Liver (tissue), 9 donors: Measurements from ENCODE around the gene ZNF652. TPM values are rescaled to one million over a fixed set of nuclear protein-coding genes. Genes with fewer than 3 reads are reported as not detected.

ENCODE experiments used
- DNase-seq: peaks from one replicate; pipeline ENCODE4 v3.0.0-alpha.2; 2017; ENCODE audit warnings: low spot score
- H3K27ac ChIP-seq, 2 donors: one replicate each; pipeline ENCODE4 v1.7.0; 2013; ENCODE audit warnings: inconsistent platforms in 2 of 2, low read length in 2 of 2, control low read depth in 1 of 2, low read depth in 1 of 2, mild to moderate bottlenecking in 1 of 2
- H3K27me3 ChIP-seq, 4 donors: one replicate each; pipeline versions ENCODE4 v1.6.1 to v1.7.0; 2013; ENCODE audit warnings: low read length in 3 of 4, inconsistent platforms in 1 of 4, mild to moderate bottlenecking in 1 of 4, moderate library complexity in 1 of 4; ENCODE audit not compliant: control insufficient read depth in 4 of 4, insufficient read depth in 4 of 4
- H3K36me3 ChIP-seq, 4 donors: one replicate each; pipeline versions ENCODE4 v1.6.1 to v1.7.0; 2013; ENCODE audit warnings: low read length in 3 of 4, mild to moderate bottlenecking in 3 of 4, low read depth in 1 of 4, moderate library complexity in 1 of 4; ENCODE audit not compliant: control insufficient read depth in 4 of 4, insufficient read depth in 3 of 4
- H3K4me1 ChIP-seq, 4 donors: one replicate each; pipeline versions ENCODE4 v1.6.1 to v1.7.0; 2013; ENCODE audit warnings: low read length in 3 of 4, mild to moderate bottlenecking in 3 of 4, moderate library complexity in 1 of 4; ENCODE audit not compliant: control insufficient read depth in 4 of 4, insufficient read depth in 4 of 4
- H3K4me3 ChIP-seq, 3 donors: one replicate each; pipeline versions ENCODE4 v1.6.1 to v1.7.0; 2013; ENCODE audit warnings: low read length in 3 of 3, control low read depth in 1 of 3, low read depth in 1 of 3, mild to moderate bottlenecking in 1 of 3
- H3K9ac ChIP-seq, 2 donors: one replicate each; pipeline ENCODE4 v1.7.0; 2013; ENCODE audit warnings: low read length in 2 of 2, mild to moderate bottlenecking in 2 of 2, moderate library complexity in 2 of 2, control low read depth in 1 of 2, low read depth in 1 of 2
- H3K9me3 ChIP-seq, 4 donors: one replicate each; pipeline versions ENCODE4 v1.6.1 to v1.7.0; 2013; ENCODE audit warnings: low read length in 3 of 4; ENCODE audit not compliant: control insufficient read depth in 4 of 4
- ATF3 ChIP-seq: IDR thresholded peaks from 2 replicates; pipeline ENCODE4 v1.6.1; 2016; ENCODE audit warnings: antibody characterized with exemption
- CTCF ChIP-seq: fragments of 150-350 bp; IDR thresholded peaks from 2 replicates; pipeline ENCODE4 v1.5.1; 2017; ENCODE audit warnings: improper control_type of control experiment, low read depth, low read length; ENCODE audit not compliant: missing input control
- FOXA1 ChIP-seq: IDR thresholded peaks from 2 replicates; pipeline ENCODE4 v1.6.1; 2016; ENCODE audit warnings: antibody characterized with exemption
- FOXA2 ChIP-seq: IDR thresholded peaks from 2 replicates; pipeline ENCODE4 v1.6.1; 2016; ENCODE audit warnings: antibody characterized with exemption
- GABPA ChIP-seq, 2 donors: IDR thresholded peaks in 1 of 2; conservative IDR thresholded peaks in 1 of 2; 2 replicates each; pipeline ENCODE4 v1.6.1; 2016; ENCODE audit warnings: antibody characterized with exemption in 2 of 2, mild to moderate bottlenecking in 1 of 2, moderate library complexity in 1 of 2
- HNF4A ChIP-seq, 2 donors: conservative IDR thresholded peaks; 2 replicates each; pipeline ENCODE4 v1.6.1; 2016; ENCODE audit warnings: antibody characterized with exemption in 2 of 2, mild to moderate bottlenecking in 2 of 2
- HNF4G ChIP-seq: IDR thresholded peaks from 2 replicates; pipeline ENCODE4 v1.6.1; 2016; ENCODE audit warnings: antibody characterized with exemption
- JUND ChIP-seq, 2 donors: IDR thresholded peaks; 2 replicates each; pipeline ENCODE4 v1.6.1; 2016; ENCODE audit warnings: antibody characterized with exemption in 2 of 2
- MAX ChIP-seq: IDR thresholded peaks from 2 replicates; pipeline ENCODE4 v1.6.1; 2016; ENCODE audit warnings: antibody characterized with exemption
- RAD21 ChIP-seq, 2 donors: IDR thresholded peaks; 2 replicates each; pipeline ENCODE4 v1.6.1; 2016; ENCODE audit warnings: antibody characterized with exemption in 2 of 2, mild to moderate bottlenecking in 2 of 2
- REST ChIP-seq: IDR thresholded peaks from 2 replicates; pipeline ENCODE4 v1.6.1; 2016; ENCODE audit warnings: antibody characterized with exemption, mild to moderate bottlenecking
- RXRA ChIP-seq, 2 donors: IDR thresholded peaks; 2 replicates each; pipeline ENCODE4 v1.6.1; 2017 to 2018; ENCODE audit warnings: antibody characterized with exemption in 2 of 2, mild to moderate bottlenecking in 1 of 2
- SP1 ChIP-seq: IDR thresholded peaks from 2 replicates; pipeline ENCODE4 v1.6.1; 2018; ENCODE audit warnings: antibody characterized with exemption, mild to moderate bottlenecking
- TAF1 ChIP-seq: conservative IDR thresholded peaks from 2 replicates; pipeline ENCODE4 v1.6.1; 2016; ENCODE audit warnings: antibody characterized with exemption, mild to moderate bottlenecking
- YY1 ChIP-seq: IDR thresholded peaks from 2 replicates; pipeline ENCODE4 v1.6.1; 2016; ENCODE audit warnings: antibody characterized with exemption, mild to moderate bottlenecking
- ZBTB33 ChIP-seq: IDR thresholded peaks from 2 replicates; pipeline ENCODE4 v1.6.1; 2016; ENCODE audit warnings: antibody characterized with exemption
- WGBS: extraction: QIAGEN DNeasy Blood & Tissue Kit; methylation state at CpG from one replicate; pipeline ENCODE4 v1.1.7; 2013; 5-methylcytosine and 5-hydroxymethylcytosine counted together
- polyA plus RNA-seq, 2 donors: library from polyadenylated mRNA; stranded (reverse) in 1 of 2; unstranded in 1 of 2; fragments of 200-250 nt in 1 of 2; fragments of >200 nt in 1 of 2; fragmentation: Nextera tagmentation in 1 of 2; extraction: Ambion mirVana in 1 of 2; gene quantifications; one replicate each; pipeline versions ENCODE4 v1.2.1 to v1.2.3, GENCODE V29; 2013 to 2015
- total RNA-seq, 2 donors: library from RNA; depleted of rRNA; stranded (reverse); fragments of >200 nt; gene quantifications; one replicate each; pipeline ENCODE4 v1.2.3, GENCODE V29; 2014
- donor health status: healthy.
- donor health status: healthy.
- donor health status: healthy.
- donor health status: healthy.
- donor health status: healthy.

ZNF652 gene
- total and polyA plus RNA-seq, 4 donors, result 5.3 to 23.1 (median 17.5) TPM

- TF ChIP-seq ATF3, result no peak
- TF ChIP-seq SP1, result no peak
- TF ChIP-seq TAF1, result no peak
- no peak for TF ChIP-seq FOXA1
- no peak for TF ChIP-seq RXRA (IDR thresholded peaks at IDR 0.05)
- no peak for TF ChIP-seq FOXA2
- no peak for TF ChIP-seq REST
- TF ChIP-seq ZBTB33, result no peak
- no peak for TF ChIP-seq HNF4A (conservative IDR thresholded peaks at IDR 0.05)
- TF ChIP-seq GABPA (IDR thresholded peaks at IDR 0.05 in 1 of 2, conservative IDR thresholded peaks at IDR 0.05 in 1 of 2), result no peak
- TF ChIP-seq RAD21 (IDR thresholded peaks at IDR 0.05), result no peak
- TF ChIP-seq HNF4G, result no peak
- Histone ChIP-seq H3K4me1 (no peaks in the 10 kb centered on the region), H3K27ac (no peak overlapping the region), H3K4me3 (no peak overlapping the region), H3K27me3 (no peaks in the 10 kb centered on the region), H3K9me3 (no peaks in the 10 kb centered on the region), H3K36me3 (peaks cover 0 to 4% (median 0%) of the 10 kb centered on the region in 4 donors), H3K9ac (no peak overlapping the region)
- DNase-seq, result no peak
These were observed 70.1 kb downstream of the ZNF652 start for GRCh38 chr17:49291929-49292328.

- 75% methylated on average over 4 of the region's 4 CpGs for WGBS
- no peak for TF ChIP-seq JUND (IDR thresholded peaks at IDR 0.05)
- TF ChIP-seq CTCF, result peak; percentile 57
- no peak for TF ChIP-seq FOXA2
- TF ChIP-seq ZBTB33, result no peak
- peak; percentile 53 to 69 for TF ChIP-seq RAD21 (IDR thresholded peaks at IDR 0.05)
- TF ChIP-seq YY1, result no peak
- no peak for TF ChIP-seq TAF1
- TF ChIP-seq MAX, result no peak
- H3K4me1 ChIP-seq, result no peaks in the 10 kb centered on the region
- no peaks in the 10 kb centered on the region for H3K27me3 ChIP-seq
- H3K4me3 ChIP-seq, result no peak overlapping the region
- H3K36me3 ChIP-seq, result peaks cover 0 to 4% (median 0%) of the 10 kb centered on the region in 4 donors
- no peaks in the 10 kb centered on the region for H3K9me3 ChIP-seq
- DNase-seq, result peak; percentile 44
- no peak overlapping the region for H3K9ac ChIP-seq
- H3K27ac ChIP-seq, result no peak overlapping the region
These were observed 71.2 kb downstream of the ZNF652 start for GRCh38 chr17:49290690-49291359.
